ENCODE data around the gene CCDC13. TPM values are rescaled to one million over a fixed set of nuclear protein-coding genes. Genes with fewer than 3 reads are reported as not detected.

The CCDC13 gene
- total RNA-seq, 1 experiment from 2014 or later = 2.3 TPM

DNA sequence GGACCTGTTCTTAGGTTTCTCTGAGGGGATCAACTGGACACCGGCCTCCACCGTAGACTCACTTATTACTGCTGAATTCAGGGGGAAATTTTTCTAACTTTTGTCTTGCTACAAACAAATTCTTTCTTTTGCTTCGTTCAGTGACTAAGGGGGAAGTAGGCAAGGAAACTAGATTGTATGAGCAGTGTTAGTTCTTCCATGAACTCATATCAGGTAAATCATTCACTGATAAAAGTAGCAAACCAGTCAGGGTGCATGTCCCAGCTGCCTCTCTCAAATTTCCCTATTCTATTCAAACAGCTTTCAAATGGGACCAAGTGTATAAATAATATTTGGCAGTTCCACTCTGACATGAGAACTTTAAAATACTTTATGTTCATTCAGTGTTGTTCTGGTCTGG lies 7.3 kb upstream of the CCDC13 start:
- H3K9ac ChIP-seq (ENCODE audit: low read length) = no peak overlapping the region
- ChIA-PET RAD21 (ENCODE audit: low non-redundant PET in 1 of 2, low total read pairs in 2 of 2, uncharacterized antibody in 2 of 2, unreplicated experiment in 2 of 2) (no interaction called here), CTCF (interaction anchor here (1.2 to 1.9 kb wide), 2 partner anchors 25 to 51 kb away, joined by 3 to 7 read pairs; no protein-coding TSS in a partner anchor), POLR2A (no interaction called here)
- no peak for ATAC-seq
- no peaks in the 10 kb centered on the region for H3K27me3 ChIP-seq (ENCODE audit: insufficient read depth, low read length)
- H3K79me2 ChIP-seq (ENCODE audit: insufficient read depth, low read length) = peaks cover 10% of the 10 kb centered on the region; the same call in 1 of the 2 replicates
- no TSS peak for BruUV-seq (replicated peaks)
- H3K9me2 ChIP-seq (ENCODE audit: insufficient read depth) = no peaks in the 10 kb centered on the region
- H3K4me1 ChIP-seq (ENCODE audit: control insufficient read depth in 1 of 2, insufficient read depth in 2 of 2, low read length in 2 of 2) = no peaks in the 10 kb centered on the region
- H3K9me3 ChIP-seq (ENCODE audit: control insufficient read depth in 1 of 2, insufficient read depth in 1 of 2, low read depth in 1 of 2, low read length in 2 of 2) = no peaks in the 10 kb centered on the region
- no peak overlapping the region for H3K4me2 ChIP-seq (ENCODE audit: low read length)
- DNase-seq (ENCODE audit: low read depth, low spot score) = no peak
- H3K36me3 ChIP-seq (ENCODE audit: control insufficient read depth in 1 of 2, insufficient read depth in 2 of 2, low read length in 2 of 2) = peaks cover 0 to 10% of the 10 kb centered on the region in 2 experiments; a peak in 2 of 4 replicates
- intact Hi-C loops (cut with micrococcal nuclease) = loop anchor here (2.0 kb wide), 2 partner anchors 50 to 58 kb away; no protein-coding TSS in a partner anchor
- no peak overlapping the region for H2AFZ ChIP-seq (ENCODE audit: low read depth, low read length, poor library complexity, severe bottlenecking)
- H3K4me3 ChIP-seq (replicated peaks in 1 of 2; ENCODE audit: low read depth in 1 of 2, low read length in 2 of 2) = no peak overlapping the region
- TF ChIP-seq CEBPB (IDR thresholded peaks at IDR 0.05; ENCODE audit: low read depth) = no peak
- no peak for TF ChIP-seq YY1 (IDR thresholded peaks at IDR 0.05; ENCODE audit: extremely low read depth, insufficient replicate concordance, low read depth, low read length)
- TF ChIP-seq TCF7L2 (IDR thresholded peaks at IDR 0.05; ENCODE audit: borderline replicate concordance, extremely low read depth, insufficient read depth, insufficient read length) = no peak
- TF ChIP-seq SIN3A (IDR thresholded peaks at IDR 0.05; ENCODE audit: low read depth) = no peak
- TF ChIP-seq RAD21 (IDR thresholded peaks at IDR 0.05; ENCODE audit: low read depth) = no peak
- no peak for TF ChIP-seq FOSL1 (IDR thresholded peaks at IDR 0.05; ENCODE audit: low read depth)
- TF ChIP-seq EZH2 (IDR thresholded peaks at IDR 0.05) = no peak
- TF ChIP-seq, protein P1, sequence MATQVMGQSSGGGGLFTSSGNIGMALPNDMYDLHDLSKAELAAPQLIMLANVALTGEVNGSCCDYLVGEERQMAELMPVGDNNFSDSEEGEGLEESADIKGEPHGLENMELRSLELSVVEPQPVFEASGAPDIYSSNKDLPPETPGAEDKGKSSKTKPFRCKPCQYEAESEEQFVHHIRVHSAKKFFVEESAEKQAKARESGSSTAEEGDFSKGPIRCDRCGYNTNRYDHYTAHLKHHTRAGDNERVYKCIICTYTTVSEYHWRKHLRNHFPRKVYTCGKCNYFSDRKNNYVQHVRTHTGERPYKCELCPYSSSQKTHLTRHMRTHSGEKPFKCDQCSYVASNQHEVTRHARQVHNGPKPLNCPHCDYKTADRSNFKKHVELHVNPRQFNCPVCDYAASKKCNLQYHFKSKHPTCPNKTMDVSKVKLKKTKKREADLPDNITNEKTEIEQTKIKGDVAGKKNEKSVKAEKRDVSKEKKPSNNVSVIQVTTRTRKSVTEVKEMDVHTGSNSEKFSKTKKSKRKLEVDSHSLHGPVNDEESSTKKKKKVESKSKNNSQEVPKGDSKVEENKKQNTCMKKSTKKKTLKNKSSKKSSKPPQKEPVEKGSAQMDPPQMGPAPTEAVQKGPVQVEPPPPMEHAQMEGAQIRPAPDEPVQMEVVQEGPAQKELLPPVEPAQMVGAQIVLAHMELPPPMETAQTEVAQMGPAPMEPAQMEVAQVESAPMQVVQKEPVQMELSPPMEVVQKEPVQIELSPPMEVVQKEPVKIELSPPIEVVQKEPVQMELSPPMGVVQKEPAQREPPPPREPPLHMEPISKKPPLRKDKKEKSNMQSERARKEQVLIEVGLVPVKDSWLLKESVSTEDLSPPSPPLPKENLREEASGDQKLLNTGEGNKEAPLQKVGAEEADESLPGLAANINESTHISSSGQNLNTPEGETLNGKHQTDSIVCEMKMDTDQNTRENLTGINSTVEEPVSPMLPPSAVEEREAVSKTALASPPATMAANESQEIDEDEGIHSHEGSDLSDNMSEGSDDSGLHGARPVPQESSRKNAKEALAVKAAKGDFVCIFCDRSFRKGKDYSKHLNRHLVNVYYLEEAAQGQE (IDR thresholded peaks at IDR 0.05; ENCODE audit: low read depth) = no peak
- TF ChIP-seq, protein P2, sequence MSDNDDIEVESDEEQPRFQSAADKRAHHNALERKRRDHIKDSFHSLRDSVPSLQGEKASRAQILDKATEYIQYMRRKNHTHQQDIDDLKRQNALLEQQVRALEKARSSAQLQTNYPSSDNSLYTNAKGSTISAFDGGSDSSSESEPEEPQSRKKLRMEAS (IDR thresholded peaks at IDR 0.05) = no peak
- TF ChIP-seq POLR2AphosphoS5 (IDR thresholded peaks at IDR 0.05; ENCODE audit: low read depth, low read length) = no peak
- no peaks in the 10 kb centered on the region for H4K20me1 ChIP-seq (ENCODE audit: insufficient read depth)
- no peak overlapping the region for H3K27ac ChIP-seq (ENCODE audit: low read depth, low read length)

Data from HCT116 (cell line).